Vagina (tissue), 2 donors: ENCODE data around the gene MAPRE3. TPM values are rescaled to one million over a fixed set of nuclear protein-coding genes. Genes with fewer than 3 reads are reported as not detected.

Experiments
- DNase-seq, 2 donors: peaks; one replicate each; pipeline ENCODE4 v3.0.0-alpha.2; 2017; ENCODE audit errors: extremely low spot score in 2 of 2
- H3K27ac ChIP-seq: fragments of 200-600 bp; sonication (generic); one replicate; pipeline ENCODE4 v1.5.1; 2019
- H3K27me3 ChIP-seq: fragments of 200-600 bp; sonication (generic); one replicate; pipeline ENCODE4 v1.5.1; 2019
- H3K36me3 ChIP-seq, 2 donors: fragments of 200-600 bp; sonication (generic); one replicate each; pipeline ENCODE4 v1.5.1; 2017 to 2019
- H3K4me1 ChIP-seq: fragments of 200-600 bp; sonication (generic); one replicate; pipeline ENCODE4 v1.5.1; 2019
- H3K4me3 ChIP-seq, 2 donors: fragments of 200-600 bp; sonication (generic); 1 replicate in 1 of 2; 2 replicates in 1 of 2; pipeline ENCODE4 v1.5.1; 2016 to 2019
- H3K9me3 ChIP-seq: fragments of 200-600 bp; sonication (generic); one replicate; pipeline ENCODE4 v1.5.1; 2019
- POLR2A ChIP-seq, 2 donors: fragments of 450-650 bp; IDR thresholded peaks; one replicate each; pipeline ENCODE4 v1.6.1; 2017; ENCODE audit warnings: antibody characterized with exemption in 2 of 2, mild to moderate bottlenecking in 2 of 2, moderate library complexity in 2 of 2
- POLR2AphosphoS5 ChIP-seq, 2 donors: sonication (generic); formaldehyde crosslinking; IDR thresholded peaks; one replicate each; pipeline ENCODE4 v1.9.0; 2017; ENCODE audit warnings: antibody characterized with exemption in 2 of 2, mild to moderate bottlenecking in 2 of 2, low read depth in 1 of 2; ENCODE audit not compliant: insufficient read depth in 1 of 2
- intact Hi-C: fragments of 100-400 bp; cut with DNase I; formaldehyde crosslinking; loops from one replicate; pipeline ENCODE4 v1.15.1; 2023
- total RNA-seq: library from RNA; depleted of rRNA; stranded (reverse); fragments of >200 nt; gene quantifications from one replicate; pipeline ENCODE4 v1.2.3, GENCODE V29; 2016
- TF ChIP-seq, protein P1 (sequence below), 3 experiments: fragments of 450-650 bp in 2 of 3; fragments of 200-600 bp in 1 of 3; sonication (generic) in 1 of 3; IDR thresholded peaks; one replicate each; pipeline ENCODE4 v1.5.1; 2017 to 2019; ENCODE audit warnings: antibody characterized with exemption in 3 of 3, mild to moderate bottlenecking in 2 of 3, moderate library complexity in 2 of 3

Gene MAPRE3
- total RNA-seq, 1 donor from 2014 or later: 20.6 TPM

DNA sequence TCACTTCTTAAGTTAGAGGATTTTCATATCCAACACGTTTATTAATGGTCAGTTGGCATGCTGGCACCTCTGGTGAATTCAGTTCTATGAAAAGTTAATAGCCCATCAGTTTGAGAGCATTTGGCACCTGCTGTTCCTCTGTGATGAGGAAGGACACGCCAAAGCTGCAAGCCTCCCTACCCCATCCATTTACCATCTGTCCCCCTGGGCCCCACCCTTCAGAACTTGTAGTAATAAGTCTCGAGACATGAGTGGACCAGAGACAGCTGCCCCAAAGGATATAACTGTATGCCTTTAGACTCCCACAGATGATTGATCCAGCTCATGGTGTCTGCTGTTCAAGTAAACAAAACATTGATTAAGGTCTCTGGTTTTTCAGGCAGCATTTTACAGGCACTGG, 94.7 kb downstream of the MAPRE3 start:
- H3K4me3 ChIP-seq: no peak overlapping the region
- H3K36me3 ChIP-seq: peaks cover 0 to 15% of the 10 kb centered on the region in 2 donors
- TF ChIP-seq, protein P1, sequence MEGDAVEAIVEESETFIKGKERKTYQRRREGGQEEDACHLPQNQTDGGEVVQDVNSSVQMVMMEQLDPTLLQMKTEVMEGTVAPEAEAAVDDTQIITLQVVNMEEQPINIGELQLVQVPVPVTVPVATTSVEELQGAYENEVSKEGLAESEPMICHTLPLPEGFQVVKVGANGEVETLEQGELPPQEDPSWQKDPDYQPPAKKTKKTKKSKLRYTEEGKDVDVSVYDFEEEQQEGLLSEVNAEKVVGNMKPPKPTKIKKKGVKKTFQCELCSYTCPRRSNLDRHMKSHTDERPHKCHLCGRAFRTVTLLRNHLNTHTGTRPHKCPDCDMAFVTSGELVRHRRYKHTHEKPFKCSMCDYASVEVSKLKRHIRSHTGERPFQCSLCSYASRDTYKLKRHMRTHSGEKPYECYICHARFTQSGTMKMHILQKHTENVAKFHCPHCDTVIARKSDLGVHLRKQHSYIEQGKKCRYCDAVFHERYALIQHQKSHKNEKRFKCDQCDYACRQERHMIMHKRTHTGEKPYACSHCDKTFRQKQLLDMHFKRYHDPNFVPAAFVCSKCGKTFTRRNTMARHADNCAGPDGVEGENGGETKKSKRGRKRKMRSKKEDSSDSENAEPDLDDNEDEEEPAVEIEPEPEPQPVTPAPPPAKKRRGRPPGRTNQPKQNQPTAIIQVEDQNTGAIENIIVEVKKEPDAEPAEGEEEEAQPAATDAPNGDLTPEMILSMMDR (IDR thresholded peaks at IDR 0.05): no peak
- no peak for TF ChIP-seq POLR2A (IDR thresholded peaks at IDR 0.05)
- no peak for TF ChIP-seq POLR2AphosphoS5 (IDR thresholded peaks at IDR 0.05; ENCODE audit: insufficient read depth in 1 of 2, low read depth in 1 of 2)
- H3K27ac ChIP-seq: no peak overlapping the region
- DNase-seq: no peak
- H3K4me1 ChIP-seq: peaks cover 17% of the 10 kb centered on the region
- H3K9me3 ChIP-seq: no peaks in the 10 kb centered on the region
- H3K27me3 ChIP-seq: no peaks in the 10 kb centered on the region
- intact Hi-C loops: no loop called here

DNA sequence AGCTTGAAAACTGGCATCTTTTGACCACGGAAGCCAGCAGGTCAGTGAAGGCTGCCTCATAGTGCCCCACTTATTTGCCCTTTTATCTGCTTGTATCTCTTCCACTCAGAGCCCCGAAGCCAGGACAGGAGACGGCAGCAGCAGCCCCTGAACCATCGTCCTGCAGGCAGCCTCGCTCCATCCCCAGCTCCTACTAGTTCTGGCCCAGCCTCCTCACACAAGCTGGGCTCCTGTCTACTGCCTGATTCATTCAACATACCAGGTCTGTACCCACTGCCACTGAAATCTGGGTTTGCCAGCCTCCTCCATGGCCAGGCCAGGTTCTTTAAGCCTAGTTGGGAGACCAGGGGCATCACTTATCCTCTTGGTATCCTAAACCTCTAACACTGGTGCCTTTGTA, 96.9 kb downstream of the MAPRE3 start:
- H3K36me3 ChIP-seq: peaks cover 0 to 17% of the 10 kb centered on the region in 2 donors
- peaks cover 32% of the 10 kb centered on the region for H3K4me1 ChIP-seq

GRCh38 chr2:27069436-27069835, 99.0 kb downstream of the MAPRE3 start:
- no peak for DNase-seq
- TF ChIP-seq POLR2A (IDR thresholded peaks at IDR 0.05) (no peak), POLR2AphosphoS5 (IDR thresholded peaks at IDR 0.05; ENCODE audit: insufficient read depth in 1 of 2, low read depth in 1 of 2) (no peak)
- TF ChIP-seq, protein P1 (IDR thresholded peaks at IDR 0.05): no peak
- H3K9me3 ChIP-seq: no peaks in the 10 kb centered on the region
- no peaks in the 10 kb centered on the region for H3K27me3 ChIP-seq
- H3K4me1 ChIP-seq: peaks cover 50% of the 10 kb centered on the region
- H3K36me3 ChIP-seq: peaks cover 0 to 17% of the 10 kb centered on the region in 2 donors
- intact Hi-C loops: no loop called here
- H3K4me3 ChIP-seq: peak overlapping the region in 1 of 2 donors; percentile 97
- H3K27ac ChIP-seq: peak overlapping the region; percentile 94

More for the DNA sequence above, 96.9 kb downstream of the MAPRE3 start:
- no peak for DNase-seq
- Histone ChIP-seq H3K9me3 (no peaks in the 10 kb centered on the region), H3K4me3 (no peak overlapping the region), H3K27me3 (no peaks in the 10 kb centered on the region), H3K27ac (no peak overlapping the region)
- intact Hi-C loops: no loop called here
- TF ChIP-seq, protein P1 (IDR thresholded peaks at IDR 0.05): no peak
- no peak for TF ChIP-seq POLR2AphosphoS5 (IDR thresholded peaks at IDR 0.05; ENCODE audit: insufficient read depth in 1 of 2, low read depth in 1 of 2)
- TF ChIP-seq POLR2A (IDR thresholded peaks at IDR 0.05): no peak

- peaks cover 57% of the 10 kb centered on the region for H3K4me1 ChIP-seq
- H3K4me3 ChIP-seq: peak overlapping the region; percentile 89 to 97
- no peaks in the 10 kb centered on the region for H3K27me3 ChIP-seq
- no peak for DNase-seq
- intact Hi-C loops: no loop called here
- no peaks in the 10 kb centered on the region for H3K9me3 ChIP-seq
- peaks cover 0 to 17% of the 10 kb centered on the region in 2 donors for H3K36me3 ChIP-seq
- TF ChIP-seq, protein P1 (IDR thresholded peaks at IDR 0.05): no peak
- H3K27ac ChIP-seq: peak overlapping the region; percentile 94
Measured at GRCh38 chr2:27069961-27070618, 99.7 kb downstream of the MAPRE3 start.

DNA sequence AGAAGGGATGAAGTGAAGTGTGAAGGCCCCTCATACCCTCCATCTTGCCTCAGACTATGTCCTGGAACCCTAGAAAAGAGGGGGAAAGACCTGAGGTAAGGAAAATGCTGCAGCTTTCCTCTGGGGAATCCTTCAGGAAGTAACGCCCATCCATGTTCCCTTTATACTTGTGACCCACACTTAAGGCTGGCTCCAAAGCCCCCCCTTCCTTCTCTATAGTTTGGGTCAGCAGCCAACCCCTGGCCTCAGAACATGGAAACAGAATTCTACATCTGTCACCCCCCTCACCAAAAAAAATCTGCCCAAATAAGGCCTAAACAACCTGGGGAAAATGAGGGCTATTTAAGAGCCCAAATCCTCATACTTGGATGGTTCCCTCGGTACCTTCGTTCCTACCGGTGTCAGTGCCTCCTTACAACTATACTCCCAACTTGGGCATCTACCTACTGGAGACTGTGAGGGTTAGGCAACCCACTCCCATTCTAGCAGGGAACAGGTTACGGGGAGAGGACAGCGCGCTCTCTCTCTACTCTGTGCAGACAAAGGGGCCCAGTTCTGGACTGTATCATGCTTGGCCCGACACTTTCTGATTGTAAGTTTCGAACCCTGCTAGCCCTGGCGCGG, 100.3 kb downstream of the MAPRE3 start:
- Histone ChIP-seq H3K9me3 (no peaks in the 10 kb centered on the region), H3K4me3 (peak overlapping the region; percentile 89 to 97), H3K36me3 (peaks cover 0 to 17% of the 10 kb centered on the region in 2 donors), H3K4me1 (peaks cover 63% of the 10 kb centered on the region), H3K27ac (peak overlapping the region; percentile 94), H3K27me3 (no peaks in the 10 kb centered on the region)
- DNase-seq: peak in 1 of 2 donors; percentile 82
- intact Hi-C loops: no loop called here
- TF ChIP-seq POLR2A (IDR thresholded peaks at IDR 0.05): no peak
